Breast epithelium (tissue), 3 donors: ENCODE results near the gene CHD3.

ENCODE experiments used
- POLR2A ChIP-seq: fragments of 450-650 bp; IDR thresholded peaks from one replicate; pipeline ENCODE4 v1.6.1; 2016; ENCODE audit warnings: antibody characterized with exemption, mild to moderate bottlenecking, moderate library complexity
- TF ChIP-seq, protein P1 (sequence below), 3 donors: fragments of 450-650 bp; IDR thresholded peaks; one replicate each; pipeline ENCODE4 v1.5.1; 2016 to 2017; ENCODE audit warnings: antibody characterized with exemption in 3 of 3, mild to moderate bottlenecking in 3 of 3, moderate library complexity in 3 of 3

GRCh38 chr17:7944326-7944725 is 55.7 kb downstream of the CHD3 start:
- TF ChIP-seq, protein P1, sequence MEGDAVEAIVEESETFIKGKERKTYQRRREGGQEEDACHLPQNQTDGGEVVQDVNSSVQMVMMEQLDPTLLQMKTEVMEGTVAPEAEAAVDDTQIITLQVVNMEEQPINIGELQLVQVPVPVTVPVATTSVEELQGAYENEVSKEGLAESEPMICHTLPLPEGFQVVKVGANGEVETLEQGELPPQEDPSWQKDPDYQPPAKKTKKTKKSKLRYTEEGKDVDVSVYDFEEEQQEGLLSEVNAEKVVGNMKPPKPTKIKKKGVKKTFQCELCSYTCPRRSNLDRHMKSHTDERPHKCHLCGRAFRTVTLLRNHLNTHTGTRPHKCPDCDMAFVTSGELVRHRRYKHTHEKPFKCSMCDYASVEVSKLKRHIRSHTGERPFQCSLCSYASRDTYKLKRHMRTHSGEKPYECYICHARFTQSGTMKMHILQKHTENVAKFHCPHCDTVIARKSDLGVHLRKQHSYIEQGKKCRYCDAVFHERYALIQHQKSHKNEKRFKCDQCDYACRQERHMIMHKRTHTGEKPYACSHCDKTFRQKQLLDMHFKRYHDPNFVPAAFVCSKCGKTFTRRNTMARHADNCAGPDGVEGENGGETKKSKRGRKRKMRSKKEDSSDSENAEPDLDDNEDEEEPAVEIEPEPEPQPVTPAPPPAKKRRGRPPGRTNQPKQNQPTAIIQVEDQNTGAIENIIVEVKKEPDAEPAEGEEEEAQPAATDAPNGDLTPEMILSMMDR (IDR thresholded peaks at IDR 0.05), result no peak
- TF ChIP-seq POLR2A, result no peak
